Measurements from ENCODE around the gene CGREF1.
"Not testable (repeated sequence)": the region's sequence is repeated elsewhere in the genome, so short reads cannot be mapped to it uniquely, and the experiment has no call there.

GRCh38 chr2:27075566-27075871, 43.4 kb downstream of the CGREF1 start:
- TF ChIP-seq POLR2AphosphoS5 (IDR thresholded peaks at IDR 0.05; ENCODE audit: insufficient read depth in 1 of 2, low read depth in 1 of 2): not testable (repeated sequence)
- TF ChIP-seq, protein P1, sequence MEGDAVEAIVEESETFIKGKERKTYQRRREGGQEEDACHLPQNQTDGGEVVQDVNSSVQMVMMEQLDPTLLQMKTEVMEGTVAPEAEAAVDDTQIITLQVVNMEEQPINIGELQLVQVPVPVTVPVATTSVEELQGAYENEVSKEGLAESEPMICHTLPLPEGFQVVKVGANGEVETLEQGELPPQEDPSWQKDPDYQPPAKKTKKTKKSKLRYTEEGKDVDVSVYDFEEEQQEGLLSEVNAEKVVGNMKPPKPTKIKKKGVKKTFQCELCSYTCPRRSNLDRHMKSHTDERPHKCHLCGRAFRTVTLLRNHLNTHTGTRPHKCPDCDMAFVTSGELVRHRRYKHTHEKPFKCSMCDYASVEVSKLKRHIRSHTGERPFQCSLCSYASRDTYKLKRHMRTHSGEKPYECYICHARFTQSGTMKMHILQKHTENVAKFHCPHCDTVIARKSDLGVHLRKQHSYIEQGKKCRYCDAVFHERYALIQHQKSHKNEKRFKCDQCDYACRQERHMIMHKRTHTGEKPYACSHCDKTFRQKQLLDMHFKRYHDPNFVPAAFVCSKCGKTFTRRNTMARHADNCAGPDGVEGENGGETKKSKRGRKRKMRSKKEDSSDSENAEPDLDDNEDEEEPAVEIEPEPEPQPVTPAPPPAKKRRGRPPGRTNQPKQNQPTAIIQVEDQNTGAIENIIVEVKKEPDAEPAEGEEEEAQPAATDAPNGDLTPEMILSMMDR (IDR thresholded peaks at IDR 0.05): not testable (repeated sequence)
